GM18499 (cell line): ENCODE results near the gene SCNN1B.
"Not testable (repeated sequence)": the region's sequence is repeated elsewhere in the genome, so short reads cannot be mapped to it uniquely, and the experiment has no call there.

Experiments used
- ATAC-seq: cut with Tn5 transposase; IDR thresholded peaks from one replicate; pipeline ENCODE4 v1.9.1; 2021; ENCODE audit warnings: moderate number of reproducible peaks; ENCODE audit not compliant: insufficient read depth, unreplicated experiment

Gene SCNN1B

GRCh38 chr16:23375643-23376042 lies 73.5 kb downstream of the SCNN1B start:
- no peak for ATAC-seq

GRCh38 chr16:23377071-23377931 lies 75.2 kb downstream of the SCNN1B start:
- ATAC-seq = no peak

GRCh38 chr16:23378256-23378655 lies 76.2 kb downstream of the SCNN1B start:
- no peak for ATAC-seq

GRCh38 chr16:23378921-23379320 lies 76.8 kb downstream of the SCNN1B start:
- ATAC-seq = no peak

- ATAC-seq = no peak
Measured at GRCh38 chr16:23379707-23380106, 77.6 kb downstream of the SCNN1B start.

GRCh38 chr16:23380501-23380951 lies 78.4 kb downstream of the SCNN1B start:
- ATAC-seq = no peak

GRCh38 chr16:23381702-23382101 lies 79.6 kb downstream of the SCNN1B start:
- not testable (repeated sequence) for ATAC-seq

GRCh38 chr16:23382279-23382678 lies 80.2 kb downstream of the SCNN1B start:
- ATAC-seq = no peak

GRCh38 chr16:23383881-23384280 lies 81.8 kb downstream of the SCNN1B start:
- ATAC-seq = no peak

GRCh38 chr16:23384878-23385277 lies 82.8 kb downstream of the SCNN1B start:
- ATAC-seq = no peak

GRCh38 chr16:23385441-23385840 lies 83.3 kb downstream of the SCNN1B start:
- ATAC-seq = no peak

- no peak for ATAC-seq
Measured at GRCh38 chr16:23387666-23388065, 85.6 kb downstream of the SCNN1B start.

GRCh38 chr16:23388786-23389185 lies 86.7 kb downstream of the SCNN1B start:
- no peak for ATAC-seq

GRCh38 chr16:23389201-23389600 lies 87.1 kb downstream of the SCNN1B start:
- no peak for ATAC-seq

GRCh38 chr16:23389936-23390335 lies 87.8 kb downstream of the SCNN1B start:
- not testable (repeated sequence) for ATAC-seq

- no peak for ATAC-seq
Measured at GRCh38 chr16:23391381-23392222, 89.5 kb downstream of the SCNN1B start.

- no peak for ATAC-seq
Measured at GRCh38 chr16:23392223-23392600, 90.1 kb downstream of the SCNN1B start.

- no peak for ATAC-seq
Measured at GRCh38 chr16:23394141-23394831, 92.2 kb downstream of the SCNN1B start.

GRCh38 chr16:23395732-23396131 lies 93.6 kb downstream of the SCNN1B start:
- ATAC-seq = no peak

GRCh38 chr16:23397464-23397863 lies 95.4 kb downstream of the SCNN1B start:
- ATAC-seq = no peak
